HG03039 (cell line): Measurements from ENCODE around the gene RAP2A.

Experiments used
- ATAC-seq: cut with Tn5 transposase; IDR thresholded peaks from one replicate; pipeline ENCODE4 v1.9.1; 2021; ENCODE audit warnings: mild to moderate bottlenecking, moderate library complexity; ENCODE audit not compliant: unreplicated experiment

The RAP2A gene

DNA sequence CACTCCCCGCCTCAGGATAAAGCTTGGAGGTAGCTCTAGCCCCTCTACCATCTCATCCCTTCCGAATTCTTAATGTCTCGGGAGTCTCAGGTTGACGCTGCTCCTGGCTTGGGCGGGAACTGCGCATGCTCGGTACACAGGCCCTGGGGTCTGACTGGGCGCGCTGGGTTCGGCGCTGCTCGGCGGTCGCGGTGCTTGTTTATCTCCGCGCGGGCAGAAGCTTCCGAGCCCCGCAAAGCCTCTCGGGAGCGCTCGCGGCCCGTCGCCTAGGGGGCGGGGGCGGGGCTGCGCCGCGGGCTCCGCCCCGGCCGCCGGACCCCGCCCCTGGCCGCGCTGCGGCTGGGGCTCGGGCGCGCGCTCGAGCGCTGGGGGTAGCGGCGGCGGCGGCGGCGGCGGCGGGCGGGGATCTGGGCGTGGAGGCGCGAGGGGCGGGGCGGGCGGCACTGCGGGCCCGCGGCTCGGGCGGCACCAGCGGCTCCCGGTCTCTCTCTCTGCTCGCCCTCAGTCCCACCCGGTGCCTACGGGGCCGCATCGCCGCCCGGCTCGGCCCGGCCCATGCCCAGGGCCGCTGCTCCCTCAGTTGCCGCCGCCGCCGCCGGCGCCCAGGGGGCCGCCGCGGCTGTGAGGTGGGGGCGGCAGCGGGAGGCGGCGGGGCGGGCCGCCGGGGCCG, at the start of gene RAP2A:
Gene RAP2A (plus strand): TSS at position 443 of the 670 bp plus-strand sequence. CDS start 302 bp downstream, outside the sequence.
- ATAC-seq = peak; percentile 35

DNA sequence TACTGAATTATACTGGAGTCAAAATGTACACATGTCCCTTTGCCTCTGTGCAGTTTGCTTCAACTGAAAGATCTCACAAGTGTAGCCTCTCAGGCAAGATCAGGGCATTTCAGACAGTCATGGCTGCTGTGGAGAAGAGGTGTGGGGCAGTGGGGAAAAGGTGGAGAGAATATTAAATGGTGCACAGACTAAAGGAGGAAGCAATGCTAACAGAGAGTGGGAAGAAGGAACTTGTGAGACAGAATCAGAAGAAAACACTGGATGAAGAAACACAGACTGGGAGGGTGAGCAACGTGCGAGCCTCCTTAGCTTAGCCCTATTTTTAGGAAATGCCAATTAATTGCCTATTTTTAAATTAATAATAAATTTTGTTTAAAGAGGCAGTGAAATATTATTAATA, 49.6 kb upstream of the RAP2A start:
- no peak for ATAC-seq

DNA sequence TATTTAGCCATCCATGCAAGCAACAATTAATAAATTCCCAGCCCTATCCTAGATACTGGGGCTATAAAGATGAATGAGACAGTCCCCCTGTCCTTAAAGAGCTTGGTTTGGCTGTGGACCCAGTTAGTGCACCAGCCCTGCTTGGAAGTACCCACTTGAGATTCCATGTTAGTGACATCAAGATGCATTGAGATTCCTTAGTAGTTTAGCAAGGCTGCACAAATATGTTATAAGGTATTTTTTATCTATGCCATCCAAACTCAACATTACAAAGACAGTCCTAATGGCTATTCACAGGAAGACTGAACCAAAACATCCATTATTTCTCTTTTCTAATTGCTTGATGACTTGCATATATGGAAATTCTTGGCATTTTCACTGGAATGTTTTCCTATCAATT, 48.8 kb upstream of the RAP2A start:
- no peak for ATAC-seq

GRCh38 chr13:97385854-97386253, 48.1 kb upstream of the RAP2A start:
- ATAC-seq = no peak

DNA sequence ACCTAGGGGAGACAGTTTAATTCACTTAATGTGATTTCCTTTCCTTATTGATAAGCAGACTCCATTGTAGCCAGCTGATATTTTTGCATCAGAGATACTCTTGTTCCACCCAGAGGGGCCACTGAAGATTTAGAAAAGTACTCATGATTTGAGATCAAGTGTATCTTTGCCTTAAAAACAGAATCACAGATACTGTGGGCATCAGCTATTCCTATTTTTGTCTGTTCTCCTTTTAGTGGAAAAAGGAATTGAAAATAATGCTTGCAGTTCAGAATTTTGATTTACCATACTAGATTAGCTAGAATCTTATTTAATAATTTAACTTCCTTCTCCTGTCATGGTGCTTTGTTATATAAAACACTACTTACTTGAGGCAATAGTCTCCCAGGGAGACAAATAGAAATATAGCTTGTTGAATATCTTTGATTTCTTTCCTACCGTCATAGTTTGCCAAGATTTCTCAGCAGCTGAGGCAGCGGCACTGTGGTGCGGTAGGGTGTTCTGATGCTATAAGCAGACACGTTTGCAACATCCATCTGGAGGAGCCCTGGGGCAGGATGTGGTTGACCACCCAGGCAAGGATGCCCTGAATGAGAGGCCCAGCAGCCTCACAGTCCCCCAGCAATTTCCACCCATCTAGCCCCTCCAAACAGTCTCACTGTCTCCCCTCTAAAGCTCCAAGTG, 47.0 kb upstream of the RAP2A start:
- ATAC-seq = no peak

DNA sequence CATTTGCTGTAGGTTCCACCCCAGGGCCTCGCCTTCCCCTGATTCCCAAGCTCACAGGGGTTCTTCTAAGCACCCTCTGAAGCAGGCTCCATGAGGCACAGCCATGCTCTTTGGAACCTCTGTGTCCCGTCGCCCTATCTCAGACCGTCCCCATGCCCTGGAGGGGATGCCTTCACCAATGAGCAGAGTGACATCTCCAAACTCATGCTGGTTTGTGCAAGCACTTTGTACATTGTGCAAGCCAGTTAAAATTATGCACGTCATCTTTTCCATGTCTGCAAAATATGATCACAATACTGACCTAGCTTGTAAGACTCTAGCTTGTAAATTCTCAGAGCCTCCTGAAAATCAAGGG, 46.5 kb upstream of the RAP2A start:
- ATAC-seq = no peak

- no peak for ATAC-seq
Measured at GRCh38 chr13:97387890-97388289, 46.1 kb upstream of the RAP2A start.

DNA sequence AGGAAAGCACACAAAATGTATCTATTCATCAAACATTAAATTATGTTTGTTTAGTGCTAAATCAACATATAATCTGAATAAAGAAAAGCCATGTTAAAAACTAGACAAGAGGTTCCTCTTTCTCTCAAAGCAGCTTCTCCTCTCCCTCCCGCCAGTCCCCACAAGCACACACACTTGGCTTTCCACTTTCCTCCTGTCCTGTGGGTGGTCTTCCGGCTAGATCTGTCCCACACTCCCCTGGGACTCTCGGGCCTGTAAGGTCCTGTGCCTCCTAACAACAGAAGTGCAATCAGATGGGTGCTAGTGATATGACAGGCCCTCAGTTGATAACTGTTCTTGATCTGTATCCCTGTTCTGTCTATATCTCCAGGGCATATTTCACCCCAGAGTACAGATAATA, 45.6 kb upstream of the RAP2A start:
- no peak for ATAC-seq

DNA sequence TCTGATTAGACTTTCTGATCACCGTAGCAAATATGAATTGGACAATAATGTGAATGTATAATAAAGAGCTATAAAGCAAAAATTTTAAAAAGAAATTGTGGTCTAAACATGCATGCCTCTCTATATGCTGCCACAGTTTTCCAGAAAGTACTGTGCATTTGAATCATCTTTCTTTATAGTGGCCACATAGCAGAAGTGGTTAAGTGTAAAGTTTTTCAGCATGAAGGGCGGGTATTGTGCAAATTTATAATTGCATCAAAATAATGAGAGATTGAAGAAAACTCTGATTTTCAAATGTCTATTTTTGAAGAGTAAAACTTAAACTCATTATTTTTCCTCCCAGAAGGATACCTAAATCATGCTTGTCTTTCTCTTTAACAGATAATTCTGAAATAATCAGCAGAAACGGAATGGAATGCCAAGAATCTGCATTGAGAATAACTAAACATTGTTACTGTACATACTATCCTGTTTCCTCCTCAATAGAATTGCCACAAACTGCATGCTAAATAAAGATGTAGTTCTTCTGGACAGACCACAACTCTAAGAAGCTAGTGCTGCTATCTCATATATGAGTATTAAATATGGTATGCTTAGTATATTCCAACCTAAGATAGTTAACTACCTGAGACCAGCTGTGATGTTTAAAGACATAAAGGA, 42.9 kb upstream of the RAP2A start:
- no peak for ATAC-seq

DNA sequence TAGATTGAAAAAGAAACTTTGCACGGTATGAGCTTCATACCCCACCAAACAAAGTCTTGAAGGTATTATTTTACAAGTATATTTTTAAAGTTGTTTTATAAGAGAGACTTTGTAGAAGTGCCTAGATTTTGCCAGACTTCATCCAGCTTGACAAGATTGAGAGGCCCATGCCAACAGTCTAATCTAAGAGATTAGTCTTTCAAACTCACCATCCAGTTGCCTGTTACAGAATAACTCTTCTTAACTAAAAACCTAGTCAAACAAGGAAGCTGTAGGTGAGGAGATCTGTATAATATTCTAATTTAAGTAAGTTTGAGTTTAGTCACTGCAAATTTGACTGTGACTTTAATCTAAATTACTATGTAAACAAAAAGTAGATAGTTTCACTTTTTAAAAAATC, 41.9 kb upstream of the RAP2A start:
- ATAC-seq = no peak

DNA sequence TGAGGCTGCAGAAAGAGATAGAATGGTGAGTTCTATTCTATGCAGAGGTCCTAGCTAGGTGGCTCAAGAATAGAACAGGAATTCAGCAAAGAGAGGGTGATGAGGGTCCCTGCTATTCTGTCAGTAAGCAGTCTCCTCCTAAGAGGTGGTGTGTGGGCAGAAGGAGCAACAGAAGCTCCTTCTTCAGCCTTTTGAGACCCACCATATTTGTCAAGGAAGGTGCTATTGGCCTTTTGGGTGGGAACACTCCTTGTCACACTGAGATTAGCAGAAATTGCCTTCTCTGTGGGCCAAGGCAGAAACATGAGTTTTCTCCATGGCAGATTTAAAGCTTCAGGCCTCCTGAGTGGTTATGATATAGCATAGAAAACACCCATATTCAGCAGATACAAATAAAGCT, 39.4 kb upstream of the RAP2A start:
- ATAC-seq = no peak

DNA sequence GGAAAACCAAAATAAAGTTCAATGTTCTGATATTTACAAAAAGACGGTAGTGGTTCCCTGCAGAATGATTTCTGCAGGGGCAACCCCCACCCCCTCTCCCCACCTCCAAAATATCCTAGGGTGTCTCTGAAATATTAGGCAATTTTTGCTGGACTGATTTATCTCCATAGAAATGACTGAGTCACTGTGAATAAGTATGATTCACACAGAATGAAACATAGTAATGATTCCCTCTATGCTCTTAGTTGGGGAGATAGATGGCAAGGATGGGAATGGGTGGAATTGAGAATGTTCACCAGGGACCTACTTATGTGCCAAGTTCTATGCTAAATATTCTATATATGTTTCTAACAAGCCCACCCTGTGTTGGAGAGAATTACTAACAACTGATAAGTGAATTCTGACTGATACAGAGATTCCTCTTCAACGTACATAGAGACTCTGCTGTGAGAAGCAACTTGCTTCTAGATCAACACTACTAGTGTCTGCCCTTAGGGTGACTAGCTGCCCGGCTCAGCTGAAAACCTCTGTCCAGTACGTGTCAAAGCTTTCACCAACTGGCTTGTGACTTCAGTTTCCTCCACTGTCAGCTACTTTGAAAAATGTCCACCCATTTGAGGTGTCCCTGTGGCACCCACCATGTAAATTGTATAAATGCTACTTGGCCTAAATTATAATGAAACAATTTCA, 38.4 kb upstream of the RAP2A start:
- ATAC-seq = no peak

GRCh38 chr13:97397267-97397666, 36.7 kb upstream of the RAP2A start:
- no peak for ATAC-seq

- no peak for ATAC-seq
Measured at GRCh38 chr13:97401421-97401820, 32.5 kb upstream of the RAP2A start.

DNA sequence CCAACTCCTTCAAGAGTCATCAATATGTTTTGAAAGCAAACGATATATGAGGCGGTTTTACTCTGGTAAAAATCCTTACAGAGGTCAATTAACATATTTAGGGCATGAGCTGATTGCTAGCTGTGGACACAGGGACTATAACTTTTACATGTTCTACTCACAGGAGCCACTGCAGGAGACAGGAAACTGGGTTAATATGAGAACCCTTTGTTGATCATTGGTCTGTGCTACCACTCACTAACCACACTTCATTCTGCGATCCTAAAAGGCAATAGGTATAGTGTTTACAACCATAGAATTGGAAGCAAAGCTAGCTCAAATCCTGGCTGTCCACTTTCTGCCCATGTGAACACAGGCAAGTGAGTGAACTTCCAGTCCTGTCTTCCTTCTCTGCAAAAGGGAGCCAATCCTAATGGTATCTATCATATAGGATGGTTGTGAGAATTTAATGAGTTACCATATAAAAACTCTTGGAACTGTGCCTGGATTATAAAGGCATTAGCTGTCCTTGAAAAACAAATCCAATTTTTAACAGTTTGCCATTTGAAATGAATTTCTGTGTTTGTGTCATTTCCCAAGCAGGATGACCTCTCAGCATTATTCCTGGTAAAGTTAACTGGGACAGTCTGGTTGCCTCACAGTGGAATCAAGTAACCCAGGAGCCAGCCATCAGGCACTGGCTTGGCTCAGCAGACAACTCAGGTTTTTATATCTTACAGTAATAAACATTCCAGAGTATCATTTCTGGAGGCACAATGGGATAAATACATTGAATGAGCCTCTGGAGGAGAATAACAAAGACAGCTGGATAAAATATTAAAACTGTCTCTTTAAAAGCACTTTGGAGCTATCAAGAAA, 29.8 kb upstream of the RAP2A start:
- ATAC-seq = no peak

DNA sequence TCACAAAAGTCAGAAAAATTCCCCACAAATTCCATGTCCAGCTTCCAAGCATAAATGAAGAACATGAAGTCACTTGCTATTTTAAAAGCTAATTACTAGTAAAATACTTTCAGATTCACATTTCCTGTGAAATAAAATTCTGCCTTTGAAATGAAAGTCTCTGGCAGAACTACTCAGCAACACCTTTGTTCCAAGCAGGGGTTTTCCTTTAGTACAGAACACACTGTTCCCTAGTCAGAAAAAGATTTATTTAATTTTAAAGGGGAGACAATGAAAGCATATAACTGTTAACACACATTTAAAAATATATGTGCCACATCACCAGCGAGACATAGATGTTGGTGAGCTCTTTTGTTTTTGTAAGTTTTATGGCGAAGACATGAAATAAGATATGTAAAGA, 26.4 kb upstream of the RAP2A start:
- ATAC-seq = no peak

DNA sequence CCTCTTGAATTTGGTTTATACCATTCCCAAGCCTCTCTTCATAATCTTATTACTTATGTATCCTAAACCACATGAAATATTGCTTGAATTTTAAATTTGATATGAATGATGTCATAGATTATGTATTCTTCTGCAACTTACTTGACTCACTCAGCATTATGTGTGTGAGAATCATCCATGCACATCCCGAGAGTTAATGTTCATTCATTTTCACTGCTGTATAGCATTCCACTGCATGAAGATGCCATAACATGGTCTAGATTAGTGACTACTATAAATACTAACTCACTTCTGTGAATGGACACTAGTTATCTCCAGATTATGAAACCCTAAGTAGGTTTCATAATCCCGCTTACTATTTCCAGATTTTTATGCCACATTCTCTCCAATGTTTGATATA, 25.0 kb upstream of the RAP2A start:
- ATAC-seq = no peak

GRCh38 chr13:97411984-97412383, 22.0 kb upstream of the RAP2A start:
- no peak for ATAC-seq

GRCh38 chr13:97413694-97414093, 20.3 kb upstream of the RAP2A start:
- no peak for ATAC-seq

DNA sequence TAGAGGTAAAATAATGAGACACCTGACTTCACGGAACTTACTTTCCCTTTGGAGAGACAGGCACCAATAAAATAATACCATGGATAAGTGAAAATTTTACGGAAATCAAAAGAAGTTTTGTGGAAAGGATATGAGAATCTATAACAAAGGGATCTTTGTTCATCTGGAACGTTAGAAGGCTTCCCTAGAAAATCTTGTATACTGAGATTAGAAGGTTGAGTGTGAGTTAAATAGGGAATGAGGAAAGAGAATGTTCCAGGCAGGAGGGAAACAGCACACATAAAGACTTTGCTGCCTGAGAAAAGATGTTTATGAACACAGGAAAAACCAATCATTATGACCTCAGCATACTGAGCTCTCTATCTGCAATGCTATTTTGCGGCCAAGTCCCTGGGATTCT, 19.6 kb upstream of the RAP2A start:
- no peak for ATAC-seq

GRCh38 chr13:97417698-97418097, 16.3 kb upstream of the RAP2A start:
- ATAC-seq = no peak
